IPS DF 4.7 (cell line): ENCODE results near the gene HTR3E.
"Not testable (repeated sequence)": the region's sequence is repeated elsewhere in the genome, so short reads cannot be mapped to it uniquely, and the experiment has no call there.

ENCODE experiments used
- DNase-seq: peaks from one replicate; pipeline ENCODE4 v3.0.0-alpha.2; 2013; ENCODE audit warnings: low spot score; ENCODE audit errors: extremely low read depth

The HTR3E gene

DNA sequence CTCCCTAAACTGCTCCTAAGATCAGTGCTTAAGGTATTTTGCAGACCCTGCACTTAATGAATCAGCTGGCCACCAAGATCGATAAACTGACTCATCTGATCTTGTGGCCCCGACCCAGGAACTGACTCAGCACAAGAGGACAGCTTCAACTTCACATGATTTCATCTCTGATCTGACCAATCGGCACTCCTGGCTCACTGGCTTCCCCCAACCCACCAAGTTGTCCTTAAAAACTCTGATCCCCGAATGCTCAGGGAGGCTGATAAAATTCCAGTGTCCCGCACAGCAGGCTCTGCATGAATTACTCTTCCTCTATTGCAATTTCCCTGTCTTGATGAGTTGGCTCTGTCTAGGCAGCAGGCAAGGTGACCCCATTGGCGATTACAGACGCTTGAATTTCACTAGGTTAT lies 13.5 kb downstream of the HTR3E start:
- no peak for DNase-seq

DNA sequence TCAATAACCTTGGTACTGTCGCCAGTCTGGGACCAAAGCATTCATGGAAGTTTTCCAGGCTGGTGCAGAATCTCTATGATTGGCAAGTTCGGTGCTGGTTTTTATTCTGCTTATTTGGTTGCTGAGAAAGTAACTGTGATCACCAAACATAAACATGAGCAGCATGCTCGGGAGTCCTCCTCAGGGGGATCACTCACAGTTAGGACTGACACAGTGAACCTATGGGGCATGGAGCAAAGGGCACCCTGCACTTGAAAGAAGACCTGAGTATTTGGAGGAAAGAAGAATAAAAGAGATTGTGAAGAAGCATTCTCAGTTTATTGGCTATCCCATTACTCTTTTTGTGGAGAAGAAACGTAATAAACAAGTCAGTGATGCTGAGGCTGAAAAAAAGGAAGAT lies 19.2 kb downstream of the HTR3E start:
- DNase-seq = no peak

DNA sequence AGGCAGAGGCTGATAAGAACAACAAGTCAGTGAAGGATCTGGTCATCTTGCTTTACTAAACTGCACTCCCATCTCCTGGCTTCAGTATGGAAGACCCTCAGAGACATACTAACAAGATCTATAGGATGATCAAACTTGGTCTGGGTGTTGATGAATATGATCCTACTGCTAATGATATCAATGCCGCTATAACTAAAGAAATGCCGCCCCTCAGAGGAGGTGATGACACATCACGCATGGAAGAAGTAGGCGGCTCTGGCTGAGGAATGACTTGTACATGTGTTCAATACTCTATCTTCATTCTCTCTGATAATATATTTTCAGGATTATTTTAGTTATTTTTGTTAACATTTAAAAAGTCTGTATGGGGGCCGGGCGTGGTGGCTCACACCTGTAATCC lies 20.8 kb downstream of the HTR3E start:
- DNase-seq = no peak

DNA sequence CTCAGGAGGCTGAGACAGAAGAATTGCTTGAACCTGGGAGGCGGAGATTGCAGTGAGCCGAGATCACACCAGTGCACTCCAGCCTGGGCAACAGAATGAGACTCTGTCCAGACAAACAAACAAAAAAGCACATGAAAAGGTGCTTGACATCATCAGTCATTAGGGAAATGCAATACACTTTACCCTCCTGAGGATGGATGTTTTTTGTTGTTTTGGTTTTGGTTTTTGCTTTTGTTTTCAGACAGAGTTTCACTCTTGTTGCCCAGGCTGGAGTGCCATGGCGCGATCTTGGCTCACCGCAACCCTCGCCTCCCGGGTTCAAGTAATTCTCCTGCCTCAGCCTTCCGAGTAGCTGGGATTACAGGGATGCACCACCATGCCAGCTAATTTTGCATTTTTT lies 24.2 kb downstream of the HTR3E start:
- not testable (repeated sequence) for DNase-seq

DNA sequence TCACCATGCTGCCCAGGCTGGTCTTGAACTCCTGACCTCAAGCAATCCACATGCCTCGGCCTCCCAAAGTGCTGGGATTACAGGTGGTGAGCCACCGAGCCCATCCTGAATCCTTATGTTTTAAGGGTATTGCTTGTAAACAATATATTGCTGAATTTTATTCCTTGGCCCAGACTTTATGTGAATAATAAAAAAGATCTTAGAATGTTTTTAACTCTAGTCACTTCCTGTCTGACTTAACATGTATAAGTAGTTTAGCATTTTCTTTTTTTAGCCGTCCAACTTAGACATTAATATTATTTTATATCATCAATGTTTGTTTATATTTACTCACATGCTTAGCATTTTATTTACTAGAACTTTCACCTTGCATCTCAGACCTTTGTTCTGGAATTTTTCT lies 29.1 kb downstream of the HTR3E start:
- no peak for DNase-seq

DNA sequence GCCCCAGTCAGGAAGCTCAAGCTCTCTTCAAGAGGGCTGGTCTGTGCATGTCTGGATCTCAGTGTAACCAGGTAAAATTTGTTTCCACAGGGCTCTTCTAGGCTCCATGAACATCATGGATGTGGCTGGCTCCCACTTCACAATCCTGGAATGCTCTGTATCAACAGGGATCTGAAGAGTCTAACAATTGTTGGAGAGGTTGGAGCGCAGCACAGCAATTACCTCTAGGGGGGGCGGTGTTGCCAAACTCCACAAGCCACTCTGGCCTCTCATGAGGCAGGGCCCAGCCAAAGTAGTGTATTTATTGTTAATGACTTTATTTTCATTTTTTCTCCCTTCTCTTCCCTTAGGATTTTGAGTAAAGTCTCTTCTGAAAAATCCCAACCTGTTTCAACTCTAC lies 32.1 kb downstream of the HTR3E start:
- no peak for DNase-seq

DNA sequence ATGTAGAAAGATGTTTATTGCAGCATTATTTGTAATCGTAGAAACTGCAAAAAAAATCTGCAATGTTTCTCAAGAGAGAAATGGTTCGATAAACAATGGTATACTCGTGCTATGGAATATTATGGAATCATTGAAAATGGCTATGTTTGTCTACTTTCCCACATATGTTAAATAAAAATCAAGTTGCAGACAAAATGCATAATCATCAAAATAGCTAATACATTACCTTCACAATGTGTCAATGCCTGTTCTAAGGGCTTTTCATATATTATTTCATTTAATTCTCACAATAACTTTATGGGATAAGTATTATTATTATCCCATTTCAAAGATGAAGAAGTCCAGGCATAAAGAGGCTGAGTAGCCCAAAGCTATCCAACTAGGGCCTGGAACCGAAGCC lies 36.1 kb downstream of the HTR3E start:
- DNase-seq = no peak

DNA sequence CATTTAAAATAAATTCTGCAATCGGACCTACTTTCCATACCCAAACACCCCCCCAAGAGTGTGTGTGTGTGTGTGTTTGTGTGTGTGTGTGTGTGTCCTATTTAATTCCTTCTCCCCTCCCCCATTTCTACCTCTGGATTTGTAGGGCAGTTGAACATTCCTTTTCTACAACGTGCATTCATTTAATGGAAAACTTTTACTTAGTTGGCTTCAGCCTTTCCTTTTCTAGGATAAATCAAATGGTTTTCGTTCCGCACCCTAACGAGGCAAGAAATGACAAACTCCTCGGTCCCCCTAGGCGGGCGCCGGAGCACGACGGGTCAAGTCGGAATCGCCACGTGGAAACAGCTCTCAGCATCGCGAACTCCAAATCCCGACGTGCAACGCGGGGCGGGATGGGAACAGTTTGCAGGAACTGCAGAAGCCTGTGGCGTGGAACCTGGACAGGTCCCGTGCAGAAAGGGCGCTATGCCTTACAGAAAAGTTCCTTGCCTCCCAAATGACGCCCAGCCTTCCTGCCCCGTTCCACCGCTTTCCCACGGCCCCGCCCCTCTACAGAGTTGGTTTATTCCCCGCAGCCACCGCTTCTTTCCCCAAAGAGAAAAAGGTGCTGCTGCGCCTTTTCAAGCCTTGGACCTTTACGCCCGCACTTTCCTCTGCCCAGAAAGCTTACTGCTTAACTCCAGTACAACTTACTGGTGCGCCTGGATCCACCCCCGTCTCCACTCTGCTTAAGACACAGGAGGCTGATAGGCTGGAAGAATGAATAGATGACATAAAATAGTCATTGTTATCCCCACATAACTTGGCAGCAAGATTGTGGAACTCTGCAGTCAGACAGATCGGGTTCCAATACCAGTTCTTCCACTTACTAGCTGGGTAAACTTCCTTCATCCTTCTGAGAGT lies 37.2 kb downstream of the HTR3E start:
- no peak for DNase-seq

DNA sequence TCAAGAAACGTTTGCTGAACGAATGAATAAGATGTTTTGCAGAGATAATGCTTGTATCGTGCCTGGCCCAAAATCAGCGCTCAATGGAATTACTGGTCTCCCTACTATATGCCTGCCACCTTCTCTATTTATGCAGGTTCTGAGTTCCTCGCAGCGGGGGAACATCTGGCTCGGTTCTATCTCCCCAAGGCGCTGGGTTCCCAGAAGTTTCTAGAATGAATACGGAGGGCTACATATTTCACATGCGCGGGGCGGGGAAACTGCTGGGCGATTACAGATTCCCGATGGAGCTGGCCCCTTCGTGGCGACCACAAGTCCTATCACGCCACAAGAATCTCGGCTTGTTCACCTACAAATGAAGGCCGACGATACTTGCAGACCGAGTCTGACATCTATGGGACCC lies 37.9 kb downstream of the HTR3E start:
- no peak for DNase-seq

DNA sequence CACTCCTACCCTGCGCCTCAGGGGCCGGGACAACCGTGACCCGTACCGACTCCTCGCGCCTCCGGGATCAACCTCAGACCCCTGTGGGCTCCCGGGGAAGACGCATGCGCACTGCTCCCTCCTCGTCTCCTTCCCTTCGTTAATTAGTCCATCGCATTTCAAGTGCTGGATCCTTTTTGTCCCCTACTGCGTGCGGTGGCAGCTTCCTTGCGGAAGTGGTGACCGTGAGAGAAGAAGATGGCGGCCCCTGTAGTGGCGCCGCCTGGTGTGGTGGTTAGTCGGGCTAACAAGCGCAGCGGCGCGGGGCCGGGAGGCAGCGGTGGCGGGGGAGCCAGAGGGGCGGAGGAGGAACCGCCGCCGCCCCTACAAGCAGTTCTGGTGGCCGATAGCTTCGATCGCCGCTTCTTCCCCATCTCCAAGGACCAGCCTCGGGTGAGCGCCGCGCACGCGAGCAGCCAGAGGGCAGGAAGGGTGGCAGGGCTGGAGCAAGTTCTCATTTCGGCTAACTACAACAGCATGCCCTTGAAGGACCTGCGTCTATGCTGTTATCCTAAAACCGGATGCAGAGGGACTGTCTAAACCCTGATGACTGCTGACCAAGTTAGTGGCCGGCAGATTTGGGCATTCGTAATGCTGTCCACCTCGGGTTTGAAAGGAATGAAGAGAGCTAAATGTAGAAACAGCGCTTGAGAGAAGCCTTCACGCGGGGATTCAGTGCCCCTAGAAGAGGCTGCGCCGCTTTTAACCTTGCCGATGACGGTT lies 38.5 kb downstream of the HTR3E start, which contains the start of gene EIF2B5:
Gene EIF2B5, plus strand, starts transcription at position 210 of the 762 bp plus-strand sequence. Its CDS starts 28 bp downstream, at position 238.
- DNase-seq = peak; percentile 82

DNA sequence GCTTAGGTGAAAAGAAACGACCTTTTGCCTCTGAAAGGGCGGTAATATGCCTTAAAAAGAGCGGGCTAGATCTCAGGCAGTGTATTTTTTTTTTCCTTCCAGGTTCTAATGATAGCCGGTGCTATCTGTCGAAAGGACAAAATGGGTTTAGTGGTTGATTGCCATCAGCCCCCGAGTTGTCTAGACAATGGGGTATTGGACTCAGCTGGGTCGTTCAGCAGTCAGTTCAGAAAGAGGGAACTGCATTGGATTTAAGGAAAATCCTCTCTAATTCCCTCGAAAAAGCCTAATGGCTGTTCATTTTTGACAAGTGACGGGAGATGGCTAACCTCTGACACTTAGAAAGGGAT lies 39.0 kb downstream of the HTR3E start:
- no peak for DNase-seq

DNA sequence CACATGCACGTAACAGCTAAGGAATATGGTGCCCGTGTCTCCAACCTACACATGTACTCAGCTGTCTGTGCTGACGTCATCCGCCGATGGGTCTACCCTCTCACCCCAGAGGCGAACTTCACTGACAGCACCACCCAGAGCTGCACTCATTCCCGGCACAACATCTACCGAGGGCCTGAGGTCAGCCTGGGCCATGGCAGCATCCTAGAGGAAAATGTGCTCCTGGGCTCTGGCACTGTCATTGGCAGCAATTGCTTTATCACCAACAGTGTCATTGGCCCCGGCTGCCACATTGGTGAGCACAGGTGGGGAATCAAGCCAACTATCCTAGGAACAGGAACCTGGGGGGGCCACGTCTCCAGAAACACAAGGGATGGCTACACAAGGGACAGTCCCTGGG lies 43.6 kb downstream of the HTR3E start:
- no peak for DNase-seq

DNA sequence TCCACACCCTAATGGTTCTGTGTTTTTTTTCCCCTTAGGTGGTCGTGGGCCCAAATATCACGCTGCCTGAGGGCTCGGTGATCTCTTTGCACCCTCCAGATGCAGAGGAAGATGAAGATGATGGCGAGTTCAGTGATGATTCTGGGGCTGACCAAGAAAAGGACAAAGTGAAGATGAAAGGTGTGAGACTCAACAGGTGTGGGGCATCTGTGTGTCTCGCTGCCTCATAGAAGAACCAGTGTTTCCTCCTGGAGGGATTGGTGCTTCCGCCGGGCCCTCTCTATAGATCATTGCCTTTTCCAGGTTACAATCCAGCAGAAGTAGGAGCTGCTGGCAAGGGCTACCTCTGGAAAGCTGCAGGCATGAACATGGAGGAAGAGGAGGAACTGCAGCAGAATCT lies 45.3 kb downstream of the HTR3E start:
- DNase-seq = no peak

DNA sequence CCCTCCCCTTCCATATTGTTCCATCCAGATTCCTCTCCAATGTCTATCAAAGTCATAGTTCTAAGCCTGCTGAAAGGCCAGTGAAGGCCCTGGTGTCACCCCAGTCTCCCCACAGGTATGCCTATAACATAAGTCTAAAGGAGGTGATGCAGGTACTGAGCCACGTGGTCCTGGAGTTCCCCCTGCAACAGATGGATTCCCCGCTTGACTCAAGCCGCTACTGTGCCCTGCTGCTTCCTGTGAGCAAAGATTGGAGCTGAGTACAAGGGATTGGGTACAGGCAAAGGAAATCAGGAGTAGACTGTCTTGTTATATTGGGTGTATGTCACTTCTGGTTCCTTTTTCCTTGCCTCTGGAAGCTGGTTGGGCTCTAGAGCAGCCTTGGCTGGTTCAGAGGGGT lies 46.5 kb downstream of the HTR3E start:
- DNase-seq = no peak

DNA sequence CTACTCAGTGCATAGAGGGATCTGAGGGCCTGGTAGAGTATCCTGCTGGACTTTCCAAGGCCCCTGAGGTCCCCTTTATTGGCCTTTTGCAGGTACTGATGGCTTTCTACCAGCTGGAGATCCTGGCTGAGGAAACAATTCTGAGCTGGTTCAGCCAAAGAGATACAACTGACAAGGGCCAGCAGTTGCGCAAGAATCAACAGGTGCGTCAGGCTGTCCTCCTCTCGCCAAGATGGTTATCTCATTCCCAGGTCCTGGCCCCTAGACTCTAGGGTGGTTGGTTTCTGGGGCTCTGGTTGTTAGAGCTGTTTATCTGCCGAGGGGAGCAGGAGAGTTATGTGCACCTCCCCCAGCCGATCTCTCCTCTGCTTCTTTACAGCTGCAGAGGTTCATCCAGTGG lies 47.6 kb downstream of the HTR3E start:
- no peak for DNase-seq

DNA sequence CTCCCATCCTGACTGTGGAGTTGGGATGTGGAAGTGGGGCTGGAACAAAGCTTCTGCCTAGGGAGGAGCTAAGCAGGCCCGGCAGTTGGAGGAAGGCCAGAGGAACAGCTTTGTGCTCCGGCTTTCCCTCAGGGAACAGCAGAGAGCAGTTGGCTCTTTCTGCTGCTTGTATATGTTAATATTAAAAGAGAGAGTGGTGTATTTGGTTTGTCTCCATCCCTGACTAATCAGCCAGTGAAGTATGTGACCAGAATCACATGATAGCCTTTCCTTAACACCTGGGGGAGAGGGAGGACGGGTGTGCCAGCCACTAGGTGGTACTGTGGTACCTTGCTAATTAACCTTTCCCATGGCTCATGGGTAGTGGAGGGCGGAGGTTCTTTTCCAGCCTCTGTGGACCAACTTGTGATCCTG lies 48.3 kb downstream of the HTR3E start:
- no peak for DNase-seq

DNA sequence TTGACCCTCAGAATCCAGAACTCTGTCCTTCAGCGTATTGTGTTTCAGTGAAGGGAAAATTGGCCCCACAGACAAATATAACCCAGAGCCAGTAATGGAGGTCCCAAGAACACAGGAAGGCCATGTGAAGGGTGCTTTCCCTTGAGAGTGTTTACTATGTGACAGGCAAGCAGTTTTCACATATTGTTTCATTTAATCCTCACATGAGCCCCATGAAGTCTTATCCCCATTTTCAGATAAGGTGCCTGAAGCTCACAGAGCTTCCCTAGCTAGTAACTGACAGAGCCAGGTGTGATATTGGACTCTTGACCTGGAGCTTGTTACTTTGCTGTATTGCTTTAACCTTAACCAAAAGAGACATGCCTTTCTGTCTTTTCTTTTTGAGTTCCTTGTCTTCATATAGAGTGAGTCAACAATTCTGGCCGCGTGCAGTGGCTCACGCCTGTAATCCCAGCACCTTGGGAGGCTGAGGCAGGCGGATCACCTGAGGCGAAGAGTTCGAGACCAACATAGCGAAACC lies 48.9 kb downstream of the HTR3E start:
- no peak for DNase-seq

DNA sequence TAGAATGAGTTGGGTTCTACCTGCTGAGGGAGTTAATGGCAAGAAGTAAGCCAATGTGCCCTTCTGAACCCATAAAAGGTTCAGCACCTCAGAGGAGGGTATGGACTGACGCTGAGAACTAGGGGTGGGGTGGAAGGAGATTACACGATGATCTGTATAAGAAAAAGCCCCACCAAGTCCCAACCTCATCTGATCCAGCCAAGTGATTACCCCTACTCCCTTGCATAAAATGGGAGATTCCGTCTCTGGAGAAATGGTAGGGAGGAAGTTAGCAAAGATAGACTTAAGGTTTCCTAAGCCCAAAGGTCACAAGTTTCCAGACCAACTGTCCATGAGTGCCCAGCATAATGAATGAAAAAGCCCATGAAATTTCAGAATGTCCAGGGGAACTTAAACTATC lies 51.2 kb downstream of the HTR3E start:
- no peak for DNase-seq

DNA sequence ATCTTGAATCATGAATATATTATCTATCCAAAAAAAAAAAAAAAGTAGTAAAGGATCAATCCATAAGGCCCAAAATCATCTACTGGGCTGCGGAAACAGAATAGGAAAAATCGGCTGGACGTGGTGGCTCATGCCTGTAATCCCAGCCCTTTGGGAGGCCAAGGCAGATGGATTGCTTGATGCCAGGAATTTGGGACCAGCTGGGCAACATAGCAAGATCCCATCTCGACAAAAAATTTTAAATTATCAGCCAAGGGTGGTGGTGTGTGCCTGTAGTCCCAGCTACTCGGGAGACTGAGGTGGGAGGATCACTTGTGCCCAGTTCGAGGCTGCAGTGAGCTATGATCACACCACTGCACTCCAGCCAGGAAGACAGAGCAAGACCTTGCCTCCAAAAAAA lies 52.3 kb downstream of the HTR3E start:
- DNase-seq = no peak

DNA sequence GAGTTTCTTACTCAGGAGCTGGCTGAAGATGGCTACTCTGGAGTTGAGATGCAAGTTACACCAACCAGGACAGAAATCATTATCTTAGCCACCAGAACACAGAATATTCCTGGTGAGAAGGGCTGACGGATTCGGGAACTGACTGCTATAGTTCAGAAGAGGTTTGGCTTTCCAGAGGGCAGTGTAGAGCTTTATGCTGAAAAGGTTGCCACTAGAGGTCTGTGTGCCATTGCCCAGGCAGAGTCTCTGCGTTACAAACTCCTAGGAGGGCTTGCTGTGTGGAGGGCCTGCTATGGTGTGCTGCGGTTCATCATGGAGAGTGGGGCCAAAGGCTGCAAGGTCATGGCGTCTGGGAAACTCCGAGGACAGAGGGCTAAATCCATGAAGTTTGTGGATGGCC lies 52.9 kb downstream of the HTR3E start:
- not testable (repeated sequence) for DNase-seq

DNA sequence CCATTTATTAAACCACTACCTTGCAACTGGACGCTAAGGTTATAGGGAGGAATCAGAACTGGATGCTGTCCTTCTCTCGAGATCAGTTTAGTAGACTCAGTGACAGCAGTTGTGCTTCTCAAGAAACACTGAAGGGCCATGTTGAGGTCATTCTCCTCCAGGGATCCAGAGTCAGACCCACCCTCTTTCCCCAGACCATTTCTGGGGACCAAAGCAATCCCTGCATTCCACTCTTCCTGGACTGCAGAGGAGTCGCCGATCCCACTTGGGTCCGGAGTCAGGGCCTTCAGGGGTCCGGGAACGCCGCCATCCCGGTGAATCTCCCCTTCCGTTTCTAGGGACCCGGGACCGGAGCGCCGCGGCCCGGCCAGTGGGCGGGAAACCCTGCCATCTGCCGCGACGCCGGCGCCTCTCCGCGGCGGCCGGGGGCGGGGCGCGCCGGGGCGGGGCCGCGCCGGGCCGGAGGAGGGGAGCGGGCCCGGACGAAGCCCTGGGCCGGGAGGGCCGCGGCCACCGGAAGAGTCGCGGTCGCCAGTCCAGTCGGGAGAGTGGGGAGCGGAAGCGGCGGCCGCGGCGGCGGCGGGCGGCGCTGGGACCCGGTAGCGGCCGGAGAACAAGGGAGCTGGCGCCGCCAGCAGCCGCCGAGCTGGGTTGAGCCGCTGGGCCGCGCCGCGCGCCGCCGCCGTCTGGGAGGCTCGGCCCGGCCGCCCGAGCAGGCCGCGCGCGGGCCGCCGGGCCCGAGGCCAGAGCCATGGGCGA lies 58.2 kb downstream of the HTR3E start, which contains the start of gene DVL3:
Gene DVL3, plus strand, starts transcription at position 493 of the 759 bp plus-strand sequence. Its CDS starts 259 bp downstream, at position 752.
- DNase-seq = no peak
